Endothelial cell of umbilical vein (primary cell): ENCODE measurements around the gene GFPT2. TPM values are rescaled to one million over a fixed set of nuclear protein-coding genes. Genes with fewer than 3 reads are reported as not detected.
A peak's percentile ranks its signal among the peaks of the same experiment; 100 is the strongest.

Experiments used
- BruUV-seq: library from RNA; stranded (reverse); fragments of 400-500 nt; replicated peaks from 2 replicates; lab custom pipeline; 2021; lab: Mats Ljungman, UMichigan
- CTCF ChIA-PET: fragments of 300-600, 350-600 bp; sonication (Branson Sonifier 250); formaldehyde crosslinking; loops from one replicate; lab custom pipeline; 2021; ENCODE audit warnings: antibody characterized with exemption, inconsistent platforms; lab: Charles Lee
- POLR2A ChIA-PET: fragments of 300-600, 350-600 bp; sonication (Branson Sonifier 250); formaldehyde crosslinking; loops from one replicate; lab custom pipeline; 2021; ENCODE audit warnings: antibody characterized with exemption, inconsistent platforms; lab: Charles Lee
- DNase-seq: peaks from one replicate; pipeline ENCODE4 v3.0.0-alpha.2; 2011; ENCODE audit warnings: low read depth, low spot score
- FAIRE-seq: peaks from 2 replicates; lab custom pipeline; 2011; peaks lifted over from hg19 to GRCh38; lab: Jason Lieb, UNC
- H2AFZ ChIP-seq: 2 replicates; pipeline ENCODE4 v1.6.0; 2012; ENCODE audit warnings: low read depth, low read length, control low read depth, inconsistent platforms
- H3K27ac ChIP-seq: 2 replicates; pipeline ENCODE4 v1.5.1; 2011; ENCODE audit warnings: low read depth, mild to moderate bottlenecking, control low read depth, low read length, moderate library complexity; ENCODE audit not compliant: insufficient read depth
- H3K27me3 ChIP-seq, 2 experiments: 2 replicates each; pipeline versions ENCODE4 v1.6.0 to v1.6.1; 2011; ENCODE audit warnings: low read length in 2 of 2, mixed read lengths in 1 of 2; ENCODE audit not compliant: control insufficient read depth in 2 of 2, insufficient read depth in 2 of 2
- H3K36me3 ChIP-seq, 2 experiments: 2 replicates in 1 of 2; 3 replicates in 1 of 2; pipeline ENCODE4 v1.5.1; 2011; ENCODE audit warnings: low read length in 2 of 2, mild to moderate bottlenecking in 1 of 2, moderate library complexity in 1 of 2; ENCODE audit not compliant: control insufficient read depth in 2 of 2, insufficient read depth in 2 of 2; ENCODE audit errors: extremely low read depth in 1 of 2
- H3K4me1 ChIP-seq: 3 replicates; pipeline ENCODE4 v1.5.1; 2011; ENCODE audit warnings: mild to moderate bottlenecking, low read length; ENCODE audit not compliant: control insufficient read depth, insufficient read depth; ENCODE audit errors: extremely low read depth
- H3K4me2 ChIP-seq: 2 replicates; pipeline ENCODE4 v1.6.1; 2011; ENCODE audit warnings: low read length, control low read depth, mixed read lengths; ENCODE audit not compliant: insufficient read depth
- H3K4me3 ChIP-seq, 3 experiments: fragments of 200-600 bp in 1 of 3; sonication (generic), shearing (Covaris generic) in 1 of 3; replicated peaks in 1 of 3; 2 replicates each; pipeline ENCODE4 v1.5.1; 2011 to 2016; ENCODE audit warnings: control low read depth in 3 of 3, low read length in 3 of 3, mild to moderate bottlenecking in 2 of 3, inconsistent platforms in 1 of 3, low read depth in 1 of 3, moderate library complexity in 1 of 3; ENCODE audit not compliant: insufficient read depth in 1 of 3
- H3K79me2 ChIP-seq: 2 replicates; pipeline ENCODE4 v1.6.0; 2012; ENCODE audit warnings: low read length, inconsistent platforms; ENCODE audit not compliant: control insufficient read depth, insufficient read depth
- H3K9ac ChIP-seq: replicated peaks from 2 replicates; pipeline ENCODE3; 2011; ENCODE audit warnings: low read length, control low read depth; ENCODE audit not compliant: insufficient read depth; ENCODE audit errors: extremely low read depth
- H3K9me1 ChIP-seq: replicated peaks from 3 replicates; pipeline ENCODE4 v1.6.0; 2011; ENCODE audit warnings: mild to moderate bottlenecking, low read length; ENCODE audit not compliant: control insufficient read depth, insufficient read depth; ENCODE audit errors: extremely low read depth
- H3K9me3 ChIP-seq: replicated peaks from 2 replicates; pipeline ENCODE4 v1.5.1; 2012; ENCODE audit warnings: low read length, inconsistent platforms; ENCODE audit not compliant: control insufficient read depth, insufficient read depth
- H4K20me1 ChIP-seq: replicated peaks from 2 replicates; pipeline ENCODE3; 2011; ENCODE audit warnings: mild to moderate bottlenecking, low read length; ENCODE audit not compliant: control insufficient read depth, insufficient read depth; ENCODE audit errors: extremely low read depth
- EZH2 ChIP-seq: IDR thresholded peaks from 2 replicates; pipeline ENCODE4 v1.6.1; 2012; ENCODE audit warnings: borderline replicate concordance, low read depth, mild to moderate bottlenecking, moderate library complexity, low read length, inconsistent platforms; ENCODE audit not compliant: severe bottlenecking
- FOS ChIP-seq: IDR thresholded peaks from 2 replicates; pipeline ENCODE4 v1.6.1; 2011; ENCODE audit warnings: mild to moderate bottlenecking, low read length, moderate library complexity, borderline replicate concordance; ENCODE audit not compliant: insufficient read depth
- GATA2 ChIP-seq: IDR thresholded peaks from 2 replicates; pipeline ENCODE4 v1.7.0; 2011; ENCODE audit warnings: low read depth, mild to moderate bottlenecking, moderate library complexity, mixed read lengths, low read length; ENCODE audit not compliant: insufficient read length, insufficient read depth
- JUN ChIP-seq: IDR thresholded peaks from 2 replicates; pipeline ENCODE4 v1.6.1; 2011; ENCODE audit warnings: borderline replicate concordance, low read depth; ENCODE audit not compliant: insufficient read length, insufficient read depth
- MYC ChIP-seq: IDR thresholded peaks from one replicate; pipeline ENCODE4 v1.6.1; 2011; ENCODE audit warnings: mild to moderate bottlenecking, low read depth, low read length
- POLR2A ChIP-seq: IDR thresholded peaks from 2 replicates; pipeline ENCODE4 v1.6.1; 2012; ENCODE audit warnings: low read depth, mild to moderate bottlenecking, control low read depth, low read length
- POLR2AphosphoS5 ChIP-seq: IDR thresholded peaks from 2 replicates; pipeline ENCODE4 v1.6.1; 2012; ENCODE audit warnings: low read depth, mild to moderate bottlenecking, control low read depth, low read length, moderate library complexity; ENCODE audit not compliant: insufficient read depth
- dilution Hi-C: fragments of 300-500 bp; cut with MboI; formaldehyde crosslinking; loops from one replicate; pipeline ENCODE4 v1.15.0; 2019; ENCODE audit warnings: low sequenced_read_pairs; ENCODE audit not compliant: extremely low pct_ligation_motif_present
- intact Hi-C: fragments of 100-400 bp; cut with micrococcal nuclease; formaldehyde crosslinking; loops from one replicate; pipeline ENCODE4 v1.10.0; 2022
- polyA plus RNA-seq, 4 experiments: library from polyadenylated mRNA; depleted of rRNA in 3 of 4; stranded (reverse) in 3 of 4; unstranded in 1 of 4; fragments of >200 nt; gene quantifications; 2 replicates each; pipeline versions ENCODE4 v1.2.1 to v1.2.3, GENCODE V29; 2011 to 2012; ENCODE audit warnings: missing spikeins in 1 of 4
- total RNA-seq: library from RNA; stranded (reverse); gene quantifications from 2 replicates; pipeline ENCODE4 v1.2.3, GENCODE V29; 2021
- TF ChIP-seq, protein P1 (sequence below), 2 donors: IDR thresholded peaks; 1 replicate in 1 of 2; 2 replicates in 1 of 2; pipeline ENCODE4 v1.5.1; 2011; ENCODE audit warnings: low read length in 2 of 2, mild to moderate bottlenecking in 2 of 2, moderate library complexity in 2 of 2, control low read depth in 1 of 2, inconsistent platforms in 1 of 2, low read depth in 1 of 2; ENCODE audit not compliant: insufficient read depth in 1 of 2; ENCODE audit errors: extremely low read depth in 1 of 2
- TF ChIP-seq, protein P2 (sequence below): IDR thresholded peaks from 2 replicates; pipeline ENCODE4 v1.6.1; 2011; ENCODE audit not compliant: insufficient read depth, insufficient read length

Gene GFPT2
- total and polyA plus RNA-seq, 2 donors (not counting 3 experiments of a cell fraction or from before 2014, with no cell fraction given), result 4.3 to 4.5 TPM

DNA sequence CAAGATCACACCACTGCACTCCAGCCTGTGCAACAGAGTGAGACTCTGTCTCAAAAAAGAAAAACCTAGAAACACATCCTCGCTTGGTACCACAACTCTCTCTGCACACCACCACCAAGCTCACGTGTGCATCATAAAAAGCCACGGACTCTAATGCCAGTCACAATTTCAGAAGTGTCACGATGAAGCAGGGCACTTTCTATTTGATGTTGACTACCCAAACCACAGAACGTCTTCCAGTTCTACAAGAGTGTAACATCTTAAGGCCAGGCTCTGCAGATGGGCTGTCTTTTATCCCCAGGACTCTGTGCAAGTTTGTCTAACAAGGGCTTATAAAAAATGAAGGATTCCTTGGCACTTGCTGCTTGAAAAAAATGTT lies 22.9 kb downstream of the GFPT2 start:
- ChIA-PET POLR2A (no interaction called here), CTCF (interaction anchor here (1.4 to 3.4 kb wide), 4 partner anchors 11 to 16 kb away, joined by 4 to 49 read pairs (median 10); no protein-coding TSS in a partner anchor)
- peak overlapping the region; percentile 81 for H3K27ac ChIP-seq
- no peak overlapping the region for H2AFZ ChIP-seq
- no peak overlapping the region for H3K9ac ChIP-seq
- no peak overlapping the region for H3K4me3 ChIP-seq
- no peak overlapping the region for H3K4me2 ChIP-seq
- BruUV-seq, result TSS peak; percentile 64
- no peak for TF ChIP-seq FOS
- no peak for TF ChIP-seq POLR2A
- no peak for TF ChIP-seq EZH2
- TF ChIP-seq, protein P1, sequence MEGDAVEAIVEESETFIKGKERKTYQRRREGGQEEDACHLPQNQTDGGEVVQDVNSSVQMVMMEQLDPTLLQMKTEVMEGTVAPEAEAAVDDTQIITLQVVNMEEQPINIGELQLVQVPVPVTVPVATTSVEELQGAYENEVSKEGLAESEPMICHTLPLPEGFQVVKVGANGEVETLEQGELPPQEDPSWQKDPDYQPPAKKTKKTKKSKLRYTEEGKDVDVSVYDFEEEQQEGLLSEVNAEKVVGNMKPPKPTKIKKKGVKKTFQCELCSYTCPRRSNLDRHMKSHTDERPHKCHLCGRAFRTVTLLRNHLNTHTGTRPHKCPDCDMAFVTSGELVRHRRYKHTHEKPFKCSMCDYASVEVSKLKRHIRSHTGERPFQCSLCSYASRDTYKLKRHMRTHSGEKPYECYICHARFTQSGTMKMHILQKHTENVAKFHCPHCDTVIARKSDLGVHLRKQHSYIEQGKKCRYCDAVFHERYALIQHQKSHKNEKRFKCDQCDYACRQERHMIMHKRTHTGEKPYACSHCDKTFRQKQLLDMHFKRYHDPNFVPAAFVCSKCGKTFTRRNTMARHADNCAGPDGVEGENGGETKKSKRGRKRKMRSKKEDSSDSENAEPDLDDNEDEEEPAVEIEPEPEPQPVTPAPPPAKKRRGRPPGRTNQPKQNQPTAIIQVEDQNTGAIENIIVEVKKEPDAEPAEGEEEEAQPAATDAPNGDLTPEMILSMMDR (IDR thresholded peaks at IDR 0.05; ENCODE audit: extremely low read depth in 1 of 2, insufficient read depth in 1 of 2, low read depth in 1 of 2, low read length in 2 of 2), result no peak
- TF ChIP-seq GATA2, result no peak
- no peak for TF ChIP-seq MYC
- no peak for TF ChIP-seq POLR2AphosphoS5
- no peak for TF ChIP-seq JUN
- TF ChIP-seq, protein P2, sequence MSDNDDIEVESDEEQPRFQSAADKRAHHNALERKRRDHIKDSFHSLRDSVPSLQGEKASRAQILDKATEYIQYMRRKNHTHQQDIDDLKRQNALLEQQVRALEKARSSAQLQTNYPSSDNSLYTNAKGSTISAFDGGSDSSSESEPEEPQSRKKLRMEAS, result no peak
- H3K36me3 ChIP-seq, result no peaks in the 10 kb centered on the region
- dilution Hi-C loops, result no loop called here
- DNase-seq, result no peak
- no peaks in the 10 kb centered on the region for H3K9me1 ChIP-seq
- intact Hi-C loops, result no loop called here
- H3K27me3 ChIP-seq, result no peaks in the 10 kb centered on the region
- no peak for FAIRE-seq
- peaks cover 9% of the 10 kb centered on the region for H3K4me1 ChIP-seq
- no peaks in the 10 kb centered on the region for H4K20me1 ChIP-seq
- H3K79me2 ChIP-seq, result no peaks in the 10 kb centered on the region
- no peaks in the 10 kb centered on the region for H3K9me3 ChIP-seq
